Mesothelial cell of epicardium (in vitro differentiated cells): ENCODE measurements around the gene AP4M1. TPM values are rescaled to one million over a fixed set of nuclear protein-coding genes. Genes with fewer than 3 reads are reported as not detected.

ENCODE experiments used
- DNase-seq, 2 experiments: peaks; one replicate each; pipeline ENCODE4 v3.0.0; 2021; ENCODE audit warnings: low spot score in 2 of 2; ENCODE audit not compliant: unreplicated experiment in 2 of 2
- H3K27ac Mint-ChIP-seq: 2 replicates; pipeline ENCODE4 v1.8.0; 2021; ENCODE audit warnings: mixed read lengths
- H3K27me3 Mint-ChIP-seq: 2 replicates; pipeline ENCODE4 v1.8.0; 2021; ENCODE audit warnings: low read depth, mixed read lengths
- H3K36me3 Mint-ChIP-seq: 2 replicates; pipeline ENCODE4 v1.8.0; 2021; ENCODE audit warnings: mixed read lengths
- H3K4me1 Mint-ChIP-seq: 2 replicates; pipeline ENCODE4 v1.8.0; 2021; ENCODE audit warnings: mixed read lengths
- H3K4me3 Mint-ChIP-seq: 2 replicates; pipeline ENCODE4 v1.8.0; 2021; ENCODE audit warnings: mild to moderate bottlenecking, moderate library complexity, mixed read lengths
- H3K9me3 Mint-ChIP-seq: 2 replicates; pipeline ENCODE4 v1.8.0; 2021; ENCODE audit warnings: mixed read lengths
- total RNA-seq: library from RNA; stranded (reverse); gene quantifications from 3 replicates; pipeline ENCODE4 v1.2.1, GENCODE V29; 2021
- TF ChIP-seq, protein P1 (sequence below): fragments of 200-600 bp; sonication (generic); IDR thresholded peaks from one replicate; pipeline ENCODE4 v1.5.0; 2021; ENCODE audit warnings: antibody characterized with exemption; ENCODE audit not compliant: unreplicated experiment

The AP4M1 gene, protein sequence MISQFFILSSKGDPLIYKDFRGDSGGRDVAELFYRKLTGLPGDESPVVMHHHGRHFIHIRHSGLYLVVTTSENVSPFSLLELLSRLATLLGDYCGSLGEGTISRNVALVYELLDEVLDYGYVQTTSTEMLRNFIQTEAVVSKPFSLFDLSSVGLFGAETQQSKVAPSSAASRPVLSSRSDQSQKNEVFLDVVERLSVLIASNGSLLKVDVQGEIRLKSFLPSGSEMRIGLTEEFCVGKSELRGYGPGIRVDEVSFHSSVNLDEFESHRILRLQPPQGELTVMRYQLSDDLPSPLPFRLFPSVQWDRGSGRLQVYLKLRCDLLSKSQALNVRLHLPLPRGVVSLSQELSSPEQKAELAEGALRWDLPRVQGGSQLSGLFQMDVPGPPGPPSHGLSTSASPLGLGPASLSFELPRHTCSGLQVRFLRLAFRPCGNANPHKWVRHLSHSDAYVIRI
- 23.5 to 26.8 TPM (median 25.6 TPM) in 3 replicates for total RNA-seq

DNA sequence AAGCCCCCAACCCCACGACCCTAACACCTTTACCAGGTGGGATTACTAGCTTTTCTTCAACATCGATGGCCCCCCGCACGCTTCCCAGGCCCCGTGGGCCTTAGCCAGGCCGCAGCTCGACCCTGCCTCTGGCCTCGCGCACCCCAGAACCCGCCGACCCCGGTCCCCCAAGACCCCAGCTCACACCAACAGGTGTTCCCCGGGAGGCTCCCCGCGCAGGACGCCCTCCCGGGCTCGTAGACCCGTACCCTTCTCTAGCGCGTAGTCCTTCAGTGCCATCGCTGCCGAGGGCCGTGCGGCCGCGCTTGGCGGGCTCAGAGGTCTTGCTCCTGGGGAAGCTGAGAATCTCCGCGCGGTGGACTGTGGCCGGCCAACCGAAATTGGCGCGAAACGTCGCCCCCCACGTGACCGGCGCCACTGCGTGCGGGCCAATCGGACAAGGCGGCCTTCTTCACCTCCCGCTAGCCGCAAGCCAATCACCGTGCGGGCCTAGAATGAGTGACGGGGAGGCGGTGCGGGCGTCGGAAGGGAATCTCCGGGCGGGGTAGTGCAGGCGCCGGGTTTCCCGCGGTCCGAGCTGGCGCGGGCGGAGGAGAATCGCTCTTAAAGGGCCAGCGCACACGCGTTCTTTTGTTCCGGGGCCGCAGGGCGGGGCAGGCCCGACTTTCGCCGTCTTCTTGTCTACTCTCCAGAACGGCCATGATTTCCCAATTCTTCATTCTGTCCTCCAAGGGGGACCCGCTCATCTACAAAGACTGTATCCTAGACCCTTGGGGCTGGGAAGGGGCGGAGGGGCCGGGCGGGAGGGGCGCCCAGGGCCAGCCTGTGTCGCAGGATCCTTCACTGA is at the start of gene AP4M1, which contains the start of gene MCM7:
Gene AP4M1, plus strand, starts transcription at position 628 of the 847 bp plus-strand sequence. Its CDS starts 72 bp downstream, at position 700.
Gene MCM7, minus strand, starts transcription at position 382 of the 847 bp plus-strand sequence. Its CDS starts 103 bp downstream, at position 279.
- peak; percentile 96 to 97 for DNase-seq
- H3K9me3 Mint-ChIP-seq = no peaks in the 10 kb centered on the region
- TF ChIP-seq, protein P1, sequence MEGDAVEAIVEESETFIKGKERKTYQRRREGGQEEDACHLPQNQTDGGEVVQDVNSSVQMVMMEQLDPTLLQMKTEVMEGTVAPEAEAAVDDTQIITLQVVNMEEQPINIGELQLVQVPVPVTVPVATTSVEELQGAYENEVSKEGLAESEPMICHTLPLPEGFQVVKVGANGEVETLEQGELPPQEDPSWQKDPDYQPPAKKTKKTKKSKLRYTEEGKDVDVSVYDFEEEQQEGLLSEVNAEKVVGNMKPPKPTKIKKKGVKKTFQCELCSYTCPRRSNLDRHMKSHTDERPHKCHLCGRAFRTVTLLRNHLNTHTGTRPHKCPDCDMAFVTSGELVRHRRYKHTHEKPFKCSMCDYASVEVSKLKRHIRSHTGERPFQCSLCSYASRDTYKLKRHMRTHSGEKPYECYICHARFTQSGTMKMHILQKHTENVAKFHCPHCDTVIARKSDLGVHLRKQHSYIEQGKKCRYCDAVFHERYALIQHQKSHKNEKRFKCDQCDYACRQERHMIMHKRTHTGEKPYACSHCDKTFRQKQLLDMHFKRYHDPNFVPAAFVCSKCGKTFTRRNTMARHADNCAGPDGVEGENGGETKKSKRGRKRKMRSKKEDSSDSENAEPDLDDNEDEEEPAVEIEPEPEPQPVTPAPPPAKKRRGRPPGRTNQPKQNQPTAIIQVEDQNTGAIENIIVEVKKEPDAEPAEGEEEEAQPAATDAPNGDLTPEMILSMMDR = no peak
- H3K4me3 Mint-ChIP-seq = peak within 1 kb of the TSS; percentile 89
- H3K36me3 Mint-ChIP-seq = peaks cover 30% of the 10 kb centered on the region
- peaks cover 36% of the 10 kb centered on the region for H3K4me1 Mint-ChIP-seq
- no peaks in the 10 kb centered on the region for H3K27me3 Mint-ChIP-seq
- peak within 1 kb of the TSS; percentile 99 for H3K27ac Mint-ChIP-seq

DNA sequence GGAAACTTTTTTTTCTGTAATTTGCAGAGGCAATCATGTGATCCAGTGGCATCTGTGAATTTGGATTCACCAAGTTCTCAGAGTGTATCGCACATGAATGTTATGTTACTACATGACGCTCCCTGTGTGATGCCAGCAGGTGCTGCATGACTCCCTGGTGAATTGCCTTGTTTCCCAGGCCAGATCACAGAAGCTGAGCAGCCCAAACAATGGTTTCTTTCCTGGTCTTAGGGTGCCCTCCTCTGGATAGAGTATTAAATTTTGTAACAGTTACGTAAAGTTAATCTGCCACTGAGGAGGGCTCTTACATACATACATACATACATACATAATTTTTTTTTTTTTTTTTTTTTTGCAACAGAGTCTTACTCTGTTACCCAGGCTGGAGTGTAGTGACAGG is 48.2 kb upstream of the AP4M1 start:
- TF ChIP-seq, protein P1 = no peak
- no peak overlapping the region for H3K27ac Mint-ChIP-seq
- peaks cover 8% of the 10 kb centered on the region for H3K36me3 Mint-ChIP-seq
- DNase-seq = no peak
- no peaks in the 10 kb centered on the region for H3K9me3 Mint-ChIP-seq
- H3K4me3 Mint-ChIP-seq = no peak overlapping the region
- no peaks in the 10 kb centered on the region for H3K27me3 Mint-ChIP-seq
- peaks cover 15% of the 10 kb centered on the region for H3K4me1 Mint-ChIP-seq

DNA sequence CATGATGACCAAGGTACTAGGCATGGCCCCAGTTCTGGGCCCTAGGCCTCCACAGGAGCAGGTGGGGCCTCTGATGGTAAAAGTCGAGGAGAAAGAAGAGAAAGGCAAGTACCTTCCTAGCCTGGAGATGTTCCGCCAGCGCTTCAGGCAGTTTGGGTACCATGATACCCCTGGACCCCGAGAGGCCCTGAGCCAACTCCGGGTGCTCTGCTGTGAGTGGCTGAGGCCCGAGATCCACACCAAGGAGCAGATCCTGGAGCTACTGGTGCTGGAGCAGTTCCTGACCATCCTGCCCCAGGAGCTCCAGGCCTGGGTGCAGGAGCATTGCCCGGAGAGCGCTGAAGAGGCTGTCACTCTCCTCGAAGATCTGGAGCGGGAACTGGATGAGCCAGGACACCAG is 44.4 kb upstream of the AP4M1 start:
- H3K4me1 Mint-ChIP-seq = no peaks in the 10 kb centered on the region
- H3K36me3 Mint-ChIP-seq = peaks cover 35% of the 10 kb centered on the region
- peaks cover 3% of the 10 kb centered on the region for H3K9me3 Mint-ChIP-seq
- no peaks in the 10 kb centered on the region for H3K27me3 Mint-ChIP-seq
- no peak overlapping the region for H3K27ac Mint-ChIP-seq
- no peak for DNase-seq
- no peak overlapping the region for H3K4me3 Mint-ChIP-seq
- TF ChIP-seq, protein P1 = no peak

DNA sequence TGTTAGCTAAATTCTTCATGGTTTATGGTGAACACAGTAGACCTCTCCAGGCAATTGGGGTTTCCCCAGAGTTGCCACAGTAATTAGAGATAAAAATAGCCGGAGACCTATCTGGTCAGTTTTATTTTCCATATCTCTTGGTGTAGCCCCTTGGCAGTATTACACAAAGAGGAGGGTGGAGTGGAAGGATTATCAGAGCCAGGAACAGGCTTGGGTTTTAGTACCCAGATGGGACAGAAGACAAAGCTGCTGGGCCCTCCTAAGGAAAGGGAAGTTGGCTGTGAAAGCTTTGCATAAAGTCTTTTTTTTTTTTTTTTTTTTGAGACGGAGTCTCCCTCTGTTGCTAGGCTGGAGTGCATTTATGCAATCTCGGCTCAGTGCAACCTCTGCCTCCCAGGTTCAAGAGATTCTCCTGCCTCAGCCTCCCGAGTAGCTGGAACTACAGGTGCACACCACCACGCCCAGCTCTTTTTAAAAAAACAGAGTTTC is 42.1 kb upstream of the AP4M1 start:
- Mint-ChIP-seq H3K27me3 (no peaks in the 10 kb centered on the region), H3K36me3 (peaks cover 46% of the 10 kb centered on the region), H3K27ac (no peak overlapping the region), H3K4me3 (no peak overlapping the region), H3K9me3 (peaks cover 3% of the 10 kb centered on the region), H3K4me1 (no peaks in the 10 kb centered on the region)
- TF ChIP-seq, protein P1 = no peak
- DNase-seq = no peak

DNA sequence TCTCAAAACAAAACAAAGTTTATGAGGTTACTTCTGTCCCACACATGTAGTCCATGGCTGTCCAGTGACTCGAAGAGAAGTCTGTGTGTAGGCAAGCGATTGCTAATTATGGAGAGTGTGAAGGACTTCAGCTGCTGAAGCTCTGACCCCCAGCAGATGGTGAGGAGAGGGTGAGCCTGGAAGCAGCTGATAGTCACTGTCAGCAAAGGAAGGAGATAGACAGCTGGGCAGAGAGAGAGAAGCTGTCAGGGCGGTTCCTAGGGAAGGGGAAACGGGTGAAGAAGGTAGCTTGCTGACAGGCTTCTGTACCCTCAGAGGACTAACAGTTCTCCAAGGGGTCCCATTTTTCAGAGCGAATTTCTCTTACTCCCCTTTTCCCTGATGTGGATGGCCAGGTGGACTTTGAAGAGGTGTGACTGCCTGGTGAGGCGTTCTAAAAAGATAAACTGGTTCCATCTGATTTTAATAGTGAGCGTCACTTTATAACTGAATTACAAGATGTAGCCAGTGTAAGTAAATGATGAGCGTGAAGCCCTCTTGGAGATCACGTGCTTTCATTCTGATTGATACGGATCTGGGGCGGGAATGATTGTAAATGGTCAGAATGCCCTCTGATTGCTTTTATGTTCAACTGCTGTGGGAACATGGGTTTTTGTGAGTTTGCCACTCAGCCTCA is 39.8 kb upstream of the AP4M1 start:
- Mint-ChIP-seq H3K9me3 (peaks cover 7% of the 10 kb centered on the region), H3K4me3 (no peak overlapping the region), H3K4me1 (peaks cover 6% of the 10 kb centered on the region), H3K27ac (no peak overlapping the region), H3K36me3 (peaks cover 59% of the 10 kb centered on the region), H3K27me3 (no peaks in the 10 kb centered on the region)
- no peak for DNase-seq
- TF ChIP-seq, protein P1 = no peak
